PFSK-1 (cell line): ENCODE data around the gene ARF4.
A peak's percentile ranks its signal among the peaks of the same experiment; 100 is the strongest.

Source experiments
- FOXP2 ChIP-seq: optimal IDR thresholded peaks from 2 replicates; pipeline ENCODE3; 2011; ENCODE audit warnings: borderline replicate concordance, control low read depth, inconsistent platforms; ENCODE audit not compliant: insufficient read depth; ENCODE audit errors: extremely low read length, extremely low read depth
- POLR2AphosphoS5 ChIP-seq: IDR thresholded peaks from 2 replicates; pipeline ENCODE4 v1.6.1; 2012; ENCODE audit warnings: low read depth, mild to moderate bottlenecking, control low read depth, low read length, moderate library complexity
- SIN3A ChIP-seq: IDR thresholded peaks from 2 replicates; pipeline ENCODE4 v1.6.1; 2012; ENCODE audit warnings: mild to moderate bottlenecking, low read length, moderate library complexity, borderline replicate concordance; ENCODE audit not compliant: insufficient read depth
- TAF1 ChIP-seq: IDR thresholded peaks from 2 replicates; pipeline ENCODE4 v1.6.1; 2012; ENCODE audit warnings: low read length, control low read depth, borderline replicate concordance; ENCODE audit not compliant: insufficient read depth
- TF ChIP-seq, protein P1 (sequence below), 2 experiments: IDR thresholded peaks; 2 replicates each; pipeline versions ENCODE4 v1.6.1 to v1.8.0; 2011 to 2012; ENCODE audit warnings: low read depth in 2 of 2, low read length in 2 of 2, control low read depth in 1 of 2, inconsistent platforms in 1 of 2, mild to moderate bottlenecking in 1 of 2, moderate library complexity in 1 of 2; ENCODE audit not compliant: insufficient read depth in 1 of 2

Gene ARF4

GRCh38 chr3:57605683-57606082 is 8.5 kb upstream of the ARF4 start:
- TF ChIP-seq, protein P1, sequence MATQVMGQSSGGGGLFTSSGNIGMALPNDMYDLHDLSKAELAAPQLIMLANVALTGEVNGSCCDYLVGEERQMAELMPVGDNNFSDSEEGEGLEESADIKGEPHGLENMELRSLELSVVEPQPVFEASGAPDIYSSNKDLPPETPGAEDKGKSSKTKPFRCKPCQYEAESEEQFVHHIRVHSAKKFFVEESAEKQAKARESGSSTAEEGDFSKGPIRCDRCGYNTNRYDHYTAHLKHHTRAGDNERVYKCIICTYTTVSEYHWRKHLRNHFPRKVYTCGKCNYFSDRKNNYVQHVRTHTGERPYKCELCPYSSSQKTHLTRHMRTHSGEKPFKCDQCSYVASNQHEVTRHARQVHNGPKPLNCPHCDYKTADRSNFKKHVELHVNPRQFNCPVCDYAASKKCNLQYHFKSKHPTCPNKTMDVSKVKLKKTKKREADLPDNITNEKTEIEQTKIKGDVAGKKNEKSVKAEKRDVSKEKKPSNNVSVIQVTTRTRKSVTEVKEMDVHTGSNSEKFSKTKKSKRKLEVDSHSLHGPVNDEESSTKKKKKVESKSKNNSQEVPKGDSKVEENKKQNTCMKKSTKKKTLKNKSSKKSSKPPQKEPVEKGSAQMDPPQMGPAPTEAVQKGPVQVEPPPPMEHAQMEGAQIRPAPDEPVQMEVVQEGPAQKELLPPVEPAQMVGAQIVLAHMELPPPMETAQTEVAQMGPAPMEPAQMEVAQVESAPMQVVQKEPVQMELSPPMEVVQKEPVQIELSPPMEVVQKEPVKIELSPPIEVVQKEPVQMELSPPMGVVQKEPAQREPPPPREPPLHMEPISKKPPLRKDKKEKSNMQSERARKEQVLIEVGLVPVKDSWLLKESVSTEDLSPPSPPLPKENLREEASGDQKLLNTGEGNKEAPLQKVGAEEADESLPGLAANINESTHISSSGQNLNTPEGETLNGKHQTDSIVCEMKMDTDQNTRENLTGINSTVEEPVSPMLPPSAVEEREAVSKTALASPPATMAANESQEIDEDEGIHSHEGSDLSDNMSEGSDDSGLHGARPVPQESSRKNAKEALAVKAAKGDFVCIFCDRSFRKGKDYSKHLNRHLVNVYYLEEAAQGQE (IDR thresholded peaks at IDR 0.05; ENCODE audit: insufficient read depth in 1 of 2, low read depth in 2 of 2, low read length in 2 of 2), result no peak
- TF ChIP-seq POLR2AphosphoS5 (no peak), SIN3A (no peak), FOXP2 (no peak), TAF1 (no peak)

DNA sequence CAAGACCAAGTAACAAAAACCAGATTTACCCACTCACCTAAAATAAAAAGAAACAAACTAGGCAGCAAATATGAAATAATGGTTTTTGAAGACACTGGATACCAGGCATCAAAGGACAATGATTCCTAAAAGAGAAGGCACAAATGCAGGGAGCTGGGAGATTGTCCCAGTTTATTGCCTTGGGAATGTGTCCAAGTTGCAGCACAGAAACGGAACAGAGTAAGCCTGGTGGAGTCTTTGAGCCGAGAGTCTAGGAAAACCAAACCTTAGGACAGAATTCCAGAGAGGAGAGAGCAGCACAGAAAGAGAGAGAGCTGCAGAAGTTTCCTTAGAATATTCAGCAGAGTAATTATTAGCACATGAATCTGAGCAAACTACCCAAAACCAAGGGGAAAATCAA is 7.8 kb upstream of the ARF4 start:
- TF ChIP-seq FOXP2 (no peak), SIN3A (no peak), POLR2AphosphoS5 (no peak), TAF1 (no peak)
- TF ChIP-seq, protein P1 (IDR thresholded peaks at IDR 0.05; ENCODE audit: insufficient read depth in 1 of 2, low read depth in 2 of 2, low read length in 2 of 2), result no peak

GRCh38 chr3:57600195-57600594 is 3.1 kb upstream of the ARF4 start:
- TF ChIP-seq, protein P1 (IDR thresholded peaks at IDR 0.05; ENCODE audit: insufficient read depth in 1 of 2, low read depth in 2 of 2, low read length in 2 of 2), result no peak
- TF ChIP-seq TAF1, result no peak
- TF ChIP-seq FOXP2, result no peak
- no peak for TF ChIP-seq POLR2AphosphoS5
- TF ChIP-seq SIN3A, result no peak

DNA sequence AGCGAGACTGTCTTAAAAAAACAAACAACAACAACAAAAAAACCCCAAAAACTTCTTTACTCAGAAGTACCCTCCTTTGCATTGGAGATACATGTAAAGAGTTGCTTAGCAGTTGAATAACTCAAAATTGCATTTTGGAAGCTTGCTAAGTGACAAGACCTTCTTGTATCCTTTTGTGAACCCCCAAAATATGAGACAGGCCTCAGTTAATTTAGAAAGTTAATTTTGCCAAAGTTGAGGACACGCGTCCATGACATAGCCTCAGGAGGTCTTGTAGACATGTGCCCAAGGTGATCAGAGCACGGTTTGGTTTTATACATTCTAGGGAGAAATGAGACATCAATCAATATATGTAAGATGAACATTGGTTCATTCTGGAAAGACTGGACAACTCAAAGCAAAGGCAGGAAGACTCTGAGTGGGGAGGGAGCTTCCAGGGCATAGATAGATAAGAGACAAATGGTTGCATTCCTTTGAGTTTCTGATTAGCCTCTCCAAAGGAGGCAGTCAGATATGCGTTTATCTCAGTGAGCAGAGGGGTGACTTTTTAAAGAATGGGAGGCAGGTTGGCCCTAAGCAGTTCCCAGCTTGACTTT is 1.7 kb upstream of the ARF4 start:
- TF ChIP-seq TAF1 (no peak), SIN3A (no peak), FOXP2 (no peak)
- TF ChIP-seq, protein P1 (IDR thresholded peaks at IDR 0.05; ENCODE audit: insufficient read depth in 1 of 2, low read depth in 2 of 2, low read length in 2 of 2), result no peak

GRCh38 chr3:57596495-57597126 is 533 bp downstream of the ARF4 start:
- TF ChIP-seq SIN3A, result no peak
- TF ChIP-seq, protein P1 (IDR thresholded peaks at IDR 0.05; ENCODE audit: insufficient read depth in 1 of 2, low read depth in 2 of 2, low read length in 2 of 2), result 0 out of 4 replicates have a peak, but pooled peaks of 1 of the 2 experiments have one; percentile 5
- no peak for TF ChIP-seq TAF1
